SK-N-SH (cell line): Measurements from ENCODE around the gene ZFP92. TPM values are rescaled to one million over a fixed set of nuclear protein-coding genes. Genes with fewer than 3 reads are reported as not detected.

Source experiments
- CTCF ChIA-PET: fragments of 300-600, 350-600 bp; formaldehyde crosslinking; extraction: SDS; loops from one replicate; lab custom pipeline; 2021; lab: Yijun Ruan, JAX
- POLR2A ChIA-PET: fragments of 350-600 bp; sonication (Branson Sonifier 250); formaldehyde crosslinking; extraction: SDS; loops from one replicate; lab custom pipeline; 2020; ENCODE audit warnings: antibody characterized with exemption, inconsistent platforms; lab: Yijun Ruan, JAX
- DNase-seq: peaks from one replicate; pipeline ENCODE4 v3.0.0; 2012
- H2AFZ ChIP-seq: fragments of 200-600 bp; sonication (generic); 2 replicates; pipeline ENCODE4 v1.8.1; 2016; ENCODE audit warnings: antibody characterized with exemption, mild to moderate bottlenecking, low read depth
- H3F3A ChIP-seq: fragments of 200-600 bp; sonication (generic); replicated peaks from 2 replicates; pipeline ENCODE3; 2016; ENCODE audit warnings: antibody characterized with exemption, mild to moderate bottlenecking; ENCODE audit not compliant: insufficient read depth
- H3K27ac ChIP-seq, 2 experiments: fragments of 200-500 bp in 1 of 2; fragments of 200-600 bp in 1 of 2; sonication (Bioruptor generic) in 1 of 2; sonication (generic), shearing (Covaris generic) in 1 of 2; 2 replicates each; pipeline versions ENCODE4 v1.5.1 to v1.6.1; 2014 to 2016; ENCODE audit warnings: low read depth in 2 of 2, inconsistent platforms in 1 of 2, low read length in 1 of 2, mild to moderate bottlenecking in 1 of 2, mixed read lengths in 1 of 2
- H3K27me3 ChIP-seq: fragments of 200-600 bp; sonication (generic), shearing (Covaris generic); 2 replicates; pipeline ENCODE4 v1.6.1; 2016; ENCODE audit warnings: mixed run types; ENCODE audit not compliant: insufficient read depth
- H3K36me3 ChIP-seq, 2 experiments: fragments of 200-500 bp in 1 of 2; fragments of 200-600 bp in 1 of 2; sonication (Bioruptor generic) in 1 of 2; sonication (generic) in 1 of 2; replicated peaks in 1 of 2; 2 replicates each; pipeline versions ENCODE3 to v1.5.1; 2014 to 2016; ENCODE audit warnings: low read length in 1 of 2, mild to moderate bottlenecking in 1 of 2; ENCODE audit not compliant: insufficient read depth in 2 of 2, control insufficient read depth in 1 of 2
- H3K4me1 ChIP-seq, 2 experiments: fragments of 200-500 bp in 1 of 2; fragments of 200-600 bp in 1 of 2; sonication (Bioruptor generic) in 1 of 2; sonication (generic), shearing (Covaris generic) in 1 of 2; 2 replicates each; pipeline versions ENCODE4 v1.5.1 to v1.6.1; 2014 to 2016; ENCODE audit warnings: low read depth in 1 of 2, low read length in 1 of 2, mixed run types in 1 of 2; ENCODE audit not compliant: insufficient read depth in 2 of 2, control insufficient read depth in 1 of 2
- H3K4me2 ChIP-seq: fragments of 200-600 bp; sonication (generic), shearing (Covaris generic); 2 replicates; pipeline ENCODE4 v1.6.1; 2017; ENCODE audit warnings: mixed run types
- H3K4me3 ChIP-seq, 2 experiments: fragments of 200-500 bp in 1 of 2; fragments of 200-600 bp in 1 of 2; sonication (Bioruptor generic) in 1 of 2; sonication (generic), shearing (Covaris generic) in 1 of 2; 2 replicates each; pipeline versions ENCODE4 v1.5.1 to v1.8.1; 2014 to 2016; ENCODE audit warnings: low read depth in 2 of 2, inconsistent platforms in 1 of 2, low read length in 1 of 2, mild to moderate bottlenecking in 1 of 2, mixed read lengths in 1 of 2, moderate library complexity in 1 of 2
- H3K79me2 ChIP-seq: fragments of 200-600 bp; sonication (generic); 2 replicates; pipeline ENCODE4 v1.8.1; 2017; ENCODE audit warnings: mild to moderate bottlenecking; ENCODE audit not compliant: insufficient read depth
- H3K9ac ChIP-seq: fragments of 200-600 bp; sonication (generic); 2 replicates; pipeline ENCODE4 v1.6.1; 2017; ENCODE audit warnings: mixed run types
- H3K9me2 ChIP-seq: fragments of 200-600 bp; sonication (generic); 2 replicates; pipeline ENCODE4 v1.6.1; 2017; ENCODE audit warnings: mixed run types
- H3K9me3 ChIP-seq: fragments of 200-600 bp; sonication (generic); 2 replicates; pipeline ENCODE4 v1.6.1; 2017; ENCODE audit warnings: mixed run types, mild to moderate bottlenecking, moderate library complexity
- H4K20me1 ChIP-seq: fragments of 200-600 bp; sonication (generic); 2 replicates; pipeline ENCODE4 v1.6.1; 2017; ENCODE audit warnings: mild to moderate bottlenecking, mixed run types; ENCODE audit not compliant: insufficient read depth
- FOXJ3 ChIP-seq: sonication (generic); formaldehyde crosslinking; IDR thresholded peaks from 2 replicates; pipeline ENCODE4 v1.5.1; 2020; ENCODE audit warnings: mild to moderate bottlenecking, missing genetic modification reagents
- FOXM1 ChIP-seq: IDR thresholded peaks from 2 replicates; pipeline ENCODE4 v1.4.0; 2012; ENCODE audit warnings: low read depth, mild to moderate bottlenecking
- GABPA ChIP-seq: IDR thresholded peaks from 2 replicates; pipeline ENCODE4 v1.4.0; 2012; ENCODE audit warnings: low read depth, mild to moderate bottlenecking
- GATA2 ChIP-seq: sonication (generic); formaldehyde crosslinking; IDR thresholded peaks from 2 replicates; pipeline ENCODE4 v1.5.0; 2020; ENCODE audit warnings: mild to moderate bottlenecking, missing genetic modification reagents
- JUND ChIP-seq: IDR thresholded peaks from 2 replicates; pipeline ENCODE4 v1.4.0; 2012
- MEF2A ChIP-seq: IDR thresholded peaks from 2 replicates; pipeline ENCODE4 v1.4.0; 2012; ENCODE audit warnings: low read depth, borderline replicate concordance
- MXI1 ChIP-seq: IDR thresholded peaks from 2 replicates; pipeline ENCODE4 v1.6.1; 2012; ENCODE audit warnings: mild to moderate bottlenecking, low read depth, low read length, improper control_type of control experiment
- NFIC ChIP-seq: IDR thresholded peaks from 2 replicates; pipeline ENCODE4 v1.4.0; 2012; ENCODE audit warnings: borderline replicate concordance
- POLR2AphosphoS5 ChIP-seq: IDR thresholded peaks from 2 replicates; pipeline ENCODE4 v1.6.1; 2012; ENCODE audit warnings: low read depth, low read length
- RAD21 ChIP-seq: IDR thresholded peaks from 2 replicates; pipeline ENCODE4 v1.6.1; 2012; ENCODE audit warnings: mild to moderate bottlenecking, low read length
- RXRA ChIP-seq: IDR thresholded peaks from 2 replicates; pipeline ENCODE4 v1.4.0; 2012; ENCODE audit warnings: low read depth, mild to moderate bottlenecking, borderline replicate concordance
- SIN3A ChIP-seq: IDR thresholded peaks from 2 replicates; pipeline ENCODE4 v1.6.1; 2012; ENCODE audit warnings: low read depth, mild to moderate bottlenecking, low read length, moderate library complexity, borderline replicate concordance
- SMC3 ChIP-seq: IDR thresholded peaks from 2 replicates; pipeline ENCODE4 v1.6.1; 2012; ENCODE audit warnings: low read depth, low read length, improper control_type of control experiment
- TAF1 ChIP-seq: IDR thresholded peaks from 2 replicates; pipeline ENCODE4 v1.6.1; 2012; ENCODE audit warnings: low read depth, mild to moderate bottlenecking, low read length, moderate library complexity, borderline replicate concordance
- WGBS: methylation state at CpG from one replicate; pipeline ENCODE4 v1.1.6; 2017; ENCODE audit warnings: low lambda C conversion rate; 5-methylcytosine and 5-hydroxymethylcytosine counted together
- polyA plus RNA-seq, 3 experiments: library from polyadenylated mRNA; depleted of rRNA; stranded (reverse); fragments of >200 nt; gene quantifications; 2 replicates each; pipeline ENCODE4 v1.2.3, GENCODE V29; 2012
- TF ChIP-seq, protein P1 (sequence below): fragments of 200-600 bp; sonication (generic); IDR thresholded peaks from 2 replicates; pipeline ENCODE4 v1.6.1; 2017; ENCODE audit warnings: antibody characterized with exemption, mild to moderate bottlenecking, moderate library complexity
- TF ChIP-seq, protein P2 (sequence below): fragments of 150-350 bp; IDR thresholded peaks from 2 replicates; pipeline ENCODE4 v1.6.1; 2017; ENCODE audit warnings: antibody characterized with exemption, low read length, low read depth, borderline replicate concordance
- TF ChIP-seq, protein P3 (sequence below): fragments of 150-350 bp; IDR thresholded peaks from 2 replicates; pipeline ENCODE4 v1.6.1; 2016; ENCODE audit warnings: mild to moderate bottlenecking, low read depth, low read length
- TF ChIP-seq, protein P4 (sequence below): IDR thresholded peaks from 2 replicates; pipeline ENCODE4 v1.4.0; 2012; ENCODE audit warnings: low read depth, borderline replicate concordance
- TF ChIP-seq, protein P5 (sequence below): IDR thresholded peaks from 2 replicates; pipeline ENCODE4 v1.4.0; 2012; ENCODE audit warnings: low read depth

The ZFP92 gene
- polyA plus RNA-seq, 1 of the 3 experiments (the other 2 are of a cell fraction): 0.28 TPM

DNA sequence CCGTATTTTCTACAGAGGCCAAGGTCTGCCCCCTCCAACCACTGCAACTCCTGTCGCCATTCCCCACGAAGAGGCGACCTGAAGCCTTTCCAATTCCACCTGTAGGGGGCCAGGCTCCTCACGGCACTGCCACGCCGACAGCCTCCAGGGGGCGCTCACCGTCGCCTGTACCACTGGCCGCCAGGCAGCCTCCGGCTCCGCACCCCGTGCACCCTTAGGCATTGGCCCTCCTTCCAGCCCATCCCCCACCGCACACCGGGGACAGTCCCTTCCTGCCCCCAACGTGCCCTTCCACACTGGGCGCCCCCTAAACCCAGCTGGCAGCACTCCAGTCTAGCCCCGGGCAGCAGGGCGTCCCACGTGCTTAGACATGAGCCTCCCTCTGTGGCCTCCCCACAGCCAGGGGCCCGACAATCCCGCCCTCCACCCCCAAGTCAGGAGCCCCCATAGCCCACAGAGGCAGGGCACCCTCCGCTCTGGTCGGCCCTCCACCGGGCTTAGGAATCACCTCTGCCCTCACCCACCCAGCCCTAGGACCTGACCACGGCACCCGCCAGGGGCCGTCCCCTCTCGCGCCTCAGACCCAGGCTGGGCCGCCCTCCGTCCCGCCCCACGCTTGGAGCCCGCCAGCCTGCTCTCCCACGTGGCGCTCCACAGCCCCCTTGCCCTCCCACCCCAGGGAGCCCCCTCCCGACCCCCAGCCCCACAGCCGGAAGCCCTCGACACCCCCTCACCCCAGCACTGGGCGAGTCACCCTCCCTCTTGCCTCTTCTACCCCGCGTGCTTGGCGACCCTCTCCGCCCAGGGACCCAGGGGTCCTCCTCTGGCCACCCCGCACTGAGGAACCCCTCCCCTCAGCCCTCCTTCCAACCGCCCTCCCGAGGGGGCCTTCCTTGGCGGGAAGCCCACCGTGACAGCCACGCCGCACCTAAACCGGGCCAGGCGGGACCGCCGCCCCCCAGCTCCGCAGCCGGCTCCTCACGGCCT is 10.8 kb upstream of the ZFP92 start:
- DNase-seq: peak; percentile 88
- Histone ChIP-seq H3K4me3 (peak overlapping the region in 1 of 2 experiments; percentile 33; a peak in 1 of 4 replicates), H3K4me1 (no peaks in the 10 kb centered on the region), H2AFZ (no peak overlapping the region), H4K20me1 (no peaks in the 10 kb centered on the region), H3K4me2 (no peak overlapping the region), H3K36me3 (no peaks in the 10 kb centered on the region), H3F3A (peaks cover 2% of the 10 kb centered on the region), H3K9me3 (no peaks in the 10 kb centered on the region), H3K9me2 (no peaks in the 10 kb centered on the region), H3K27me3 (peaks cover 32% of the 10 kb centered on the region), H3K27ac (no peak overlapping the region), H3K9ac (no peak overlapping the region), H3K79me2 (no peaks in the 10 kb centered on the region)
- 52% methylated on average over 42 of the region's 60 CpGs for WGBS
- ChIA-PET CTCF (interaction anchor here (0.6 to 1.7 kb wide), 4 partner anchors 8 to 38 kb away, joined by 3 to 7 read pairs (median 4); partner anchors contain the start of gene ZFP92), POLR2A (no interaction called here)
- TF ChIP-seq SMC3 (peak; percentile 41), MXI1 (no peak), RAD21 (peak; percentile 39), FOXJ3 (CRISPR knock-in tag) (no peak), NFIC (no peak), TAF1 (no peak), RXRA (no peak), GABPA (no peak)
- TF ChIP-seq, protein P1, sequence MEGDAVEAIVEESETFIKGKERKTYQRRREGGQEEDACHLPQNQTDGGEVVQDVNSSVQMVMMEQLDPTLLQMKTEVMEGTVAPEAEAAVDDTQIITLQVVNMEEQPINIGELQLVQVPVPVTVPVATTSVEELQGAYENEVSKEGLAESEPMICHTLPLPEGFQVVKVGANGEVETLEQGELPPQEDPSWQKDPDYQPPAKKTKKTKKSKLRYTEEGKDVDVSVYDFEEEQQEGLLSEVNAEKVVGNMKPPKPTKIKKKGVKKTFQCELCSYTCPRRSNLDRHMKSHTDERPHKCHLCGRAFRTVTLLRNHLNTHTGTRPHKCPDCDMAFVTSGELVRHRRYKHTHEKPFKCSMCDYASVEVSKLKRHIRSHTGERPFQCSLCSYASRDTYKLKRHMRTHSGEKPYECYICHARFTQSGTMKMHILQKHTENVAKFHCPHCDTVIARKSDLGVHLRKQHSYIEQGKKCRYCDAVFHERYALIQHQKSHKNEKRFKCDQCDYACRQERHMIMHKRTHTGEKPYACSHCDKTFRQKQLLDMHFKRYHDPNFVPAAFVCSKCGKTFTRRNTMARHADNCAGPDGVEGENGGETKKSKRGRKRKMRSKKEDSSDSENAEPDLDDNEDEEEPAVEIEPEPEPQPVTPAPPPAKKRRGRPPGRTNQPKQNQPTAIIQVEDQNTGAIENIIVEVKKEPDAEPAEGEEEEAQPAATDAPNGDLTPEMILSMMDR: peak; percentile 76

DNA sequence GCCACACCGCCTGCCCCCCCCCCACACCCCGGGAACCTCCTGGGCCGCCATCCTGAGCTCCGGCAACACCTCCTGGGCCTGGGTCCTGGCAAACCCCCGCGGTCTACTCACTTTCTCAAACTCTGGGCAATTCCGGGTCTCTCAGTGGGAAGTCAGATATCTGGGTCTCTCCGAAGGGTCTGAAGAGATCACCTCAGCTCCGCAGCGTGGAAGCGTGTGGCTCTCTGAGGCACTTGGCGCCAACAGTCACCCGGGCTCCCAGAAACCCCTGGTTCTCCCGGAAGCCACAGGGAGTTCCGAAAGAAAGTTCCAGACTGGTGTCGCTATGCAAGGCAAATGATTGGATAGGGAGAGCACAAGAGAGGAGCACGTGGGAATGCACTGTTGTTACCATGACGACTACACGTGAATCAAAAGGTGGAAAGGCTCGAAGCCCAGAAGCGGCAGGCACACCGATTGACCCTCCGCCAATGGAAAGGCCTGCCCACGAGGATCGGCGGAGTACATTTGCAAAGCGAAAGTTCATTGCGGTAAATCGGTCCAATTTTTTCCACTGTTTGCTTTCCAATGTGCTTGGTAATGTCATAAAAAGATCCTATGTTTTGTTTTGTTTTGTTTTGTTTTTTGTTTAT is 10.0 kb upstream of the ZFP92 start, which contains the start of gene PNMA6E:
PNMA6E (minus strand) TSS at position 218 of the 632 bp plus-strand sequence. CDS start 2,501 bp downstream, outside the sequence.
- H3K27me3 ChIP-seq: peaks cover 40% of the 10 kb centered on the region
- no peaks in the 10 kb centered on the region for H3K36me3 ChIP-seq
- no peaks in the 10 kb centered on the region for H3K4me1 ChIP-seq
- H3K9me2 ChIP-seq: no peaks in the 10 kb centered on the region
- H4K20me1 ChIP-seq: no peaks in the 10 kb centered on the region
- no peak for DNase-seq
- ChIA-PET CTCF (interaction anchor here (1.7 kb wide), 1 partner anchor 37 kb away, joined by 4 read pairs; no protein-coding TSS in a partner anchor), POLR2A (no interaction called here)
- TF ChIP-seq, protein P2, sequence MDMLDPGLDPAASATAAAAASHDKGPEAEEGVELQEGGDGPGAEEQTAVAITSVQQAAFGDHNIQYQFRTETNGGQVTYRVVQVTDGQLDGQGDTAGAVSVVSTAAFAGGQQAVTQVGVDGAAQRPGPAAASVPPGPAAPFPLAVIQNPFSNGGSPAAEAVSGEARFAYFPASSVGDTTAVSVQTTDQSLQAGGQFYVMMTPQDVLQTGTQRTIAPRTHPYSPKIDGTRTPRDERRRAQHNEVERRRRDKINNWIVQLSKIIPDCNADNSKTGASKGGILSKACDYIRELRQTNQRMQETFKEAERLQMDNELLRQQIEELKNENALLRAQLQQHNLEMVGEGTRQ: no peak
- TF ChIP-seq POLR2AphosphoS5 (no peak), GATA2 (CRISPR knock-in tag) (no peak), RAD21 (no peak), MEF2A (no peak), SIN3A (no peak), TAF1 (no peak), FOXM1 (no peak), JUND (no peak)
- TF ChIP-seq, protein P3, sequence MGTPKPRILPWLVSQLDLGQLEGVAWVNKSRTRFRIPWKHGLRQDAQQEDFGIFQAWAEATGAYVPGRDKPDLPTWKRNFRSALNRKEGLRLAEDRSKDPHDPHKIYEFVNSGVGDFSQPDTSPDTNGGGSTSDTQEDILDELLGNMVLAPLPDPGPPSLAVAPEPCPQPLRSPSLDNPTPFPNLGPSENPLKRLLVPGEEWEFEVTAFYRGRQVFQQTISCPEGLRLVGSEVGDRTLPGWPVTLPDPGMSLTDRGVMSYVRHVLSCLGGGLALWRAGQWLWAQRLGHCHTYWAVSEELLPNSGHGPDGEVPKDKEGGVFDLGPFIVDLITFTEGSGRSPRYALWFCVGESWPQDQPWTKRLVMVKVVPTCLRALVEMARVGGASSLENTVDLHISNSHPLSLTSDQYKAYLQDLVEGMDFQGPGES: no peak
- TF ChIP-seq, protein P4, sequence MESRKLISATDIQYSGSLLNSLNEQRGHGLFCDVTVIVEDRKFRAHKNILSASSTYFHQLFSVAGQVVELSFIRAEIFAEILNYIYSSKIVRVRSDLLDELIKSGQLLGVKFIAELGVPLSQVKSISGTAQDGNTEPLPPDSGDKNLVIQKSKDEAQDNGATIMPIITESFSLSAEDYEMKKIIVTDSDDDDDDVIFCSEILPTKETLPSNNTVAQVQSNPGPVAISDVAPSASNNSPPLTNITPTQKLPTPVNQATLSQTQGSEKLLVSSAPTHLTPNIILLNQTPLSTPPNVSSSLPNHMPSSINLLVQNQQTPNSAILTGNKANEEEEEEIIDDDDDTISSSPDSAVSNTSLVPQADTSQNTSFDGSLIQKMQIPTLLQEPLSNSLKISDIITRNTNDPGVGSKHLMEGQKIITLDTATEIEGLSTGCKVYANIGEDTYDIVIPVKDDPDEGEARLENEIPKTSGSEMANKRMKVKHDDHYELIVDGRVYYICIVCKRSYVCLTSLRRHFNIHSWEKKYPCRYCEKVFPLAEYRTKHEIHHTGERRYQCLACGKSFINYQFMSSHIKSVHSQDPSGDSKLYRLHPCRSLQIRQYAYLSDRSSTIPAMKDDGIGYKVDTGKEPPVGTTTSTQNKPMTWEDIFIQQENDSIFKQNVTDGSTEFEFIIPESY: no peak
- TF ChIP-seq, protein P5, sequence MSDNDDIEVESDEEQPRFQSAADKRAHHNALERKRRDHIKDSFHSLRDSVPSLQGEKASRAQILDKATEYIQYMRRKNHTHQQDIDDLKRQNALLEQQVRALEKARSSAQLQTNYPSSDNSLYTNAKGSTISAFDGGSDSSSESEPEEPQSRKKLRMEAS: no peak
- H3K9ac ChIP-seq: no peak within 1 kb of the TSS
- no peak within 1 kb of the TSS for H3K27ac ChIP-seq
- H3K79me2 ChIP-seq: no peaks in the 10 kb centered on the region
- H3K4me3 ChIP-seq: peak within 1 kb of the TSS in 1 of 2 experiments; percentile 33; a peak in 1 of 4 replicates
- H3K4me2 ChIP-seq: no peak within 1 kb of the TSS
- peaks cover 2% of the 10 kb centered on the region for H3F3A ChIP-seq
- 68% methylated on average over 18 of the region's 29 CpGs for WGBS
- no peak within 1 kb of the TSS for H2AFZ ChIP-seq
- H3K9me3 ChIP-seq: no peaks in the 10 kb centered on the region
